GM21528 (cell line): Measurements from ENCODE around the gene ABI2.
A peak's percentile ranks its signal among the peaks of the same experiment; 100 is the strongest.
"Not testable (repeated sequence)": the region's sequence is repeated elsewhere in the genome, so short reads cannot be mapped to it uniquely, and the experiment has no call there.

Experiments
- ATAC-seq: cut with Tn5 transposase; IDR thresholded peaks from one replicate; pipeline ENCODE4 v1.9.1; 2021; ENCODE audit warnings: mild to moderate bottlenecking, moderate library complexity; ENCODE audit not compliant: unreplicated experiment, low FRiP score

The ABI2 gene

DNA sequence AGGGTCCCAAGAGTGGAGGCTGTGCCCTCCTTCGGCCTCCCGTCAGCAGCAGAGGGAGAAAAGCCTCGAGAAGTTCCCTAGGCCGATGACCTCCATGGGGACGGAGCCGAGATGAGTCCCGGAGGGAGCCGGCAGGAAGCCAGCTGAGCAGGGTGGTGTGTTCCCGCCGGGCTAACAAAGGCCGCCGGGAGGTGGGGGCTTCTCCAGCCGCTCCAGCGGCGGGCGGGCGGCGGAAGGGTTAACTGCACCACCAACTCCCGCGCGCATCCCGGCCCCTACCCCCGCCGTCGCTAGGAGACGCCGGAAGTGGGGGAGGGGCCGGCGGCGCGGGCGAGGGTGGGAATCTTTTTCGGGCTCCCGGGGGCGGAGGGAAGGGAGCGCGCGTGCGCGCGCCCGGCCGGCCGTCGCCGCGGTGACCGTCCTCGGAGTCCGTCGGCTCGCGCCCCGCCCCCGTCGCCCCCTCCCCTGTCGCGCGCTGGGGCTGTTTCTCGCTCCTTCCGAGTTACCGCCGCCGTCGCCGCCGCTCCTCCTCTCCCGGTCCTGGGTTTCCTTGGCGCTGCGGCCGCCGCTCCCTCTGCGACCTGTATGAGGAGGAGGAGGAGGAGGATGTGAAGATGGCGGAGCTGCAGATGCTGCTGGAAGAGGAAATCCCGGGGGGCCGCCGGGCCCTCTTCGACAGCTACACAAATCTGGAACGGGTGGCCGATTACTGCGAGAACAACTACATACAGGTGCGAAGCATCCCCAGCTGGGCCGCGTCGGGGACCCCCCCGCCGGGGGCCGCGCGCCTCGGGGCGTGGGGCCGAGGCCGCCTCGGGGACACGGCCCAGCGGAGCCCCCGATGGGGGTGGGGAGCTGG is at the start of gene ABI2:
Gene ABI2, plus strand, starts transcription at position 494 of the 859 bp plus-strand sequence. Its CDS starts 121 bp downstream, at position 615.
- ATAC-seq = peak; percentile 63

DNA sequence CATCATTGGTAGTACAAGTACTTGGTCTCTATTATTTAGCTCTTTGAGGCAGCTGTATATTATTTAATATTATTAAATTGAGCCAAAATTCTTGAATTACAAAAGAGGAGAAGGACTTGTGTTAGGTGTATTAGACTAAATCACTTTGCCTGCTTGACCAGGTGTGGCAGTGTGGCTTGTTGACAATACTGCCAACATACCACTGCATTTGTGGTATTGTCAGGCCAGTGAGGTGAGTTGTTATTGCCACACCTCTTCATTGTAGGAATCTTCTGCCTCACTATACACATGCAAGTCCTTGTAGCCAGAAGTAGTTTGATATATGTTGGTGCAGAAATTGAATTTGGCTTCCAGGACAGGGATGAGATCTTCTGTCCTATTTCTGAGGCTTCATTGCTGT is 48.9 kb upstream of the ABI2 start:
- ATAC-seq = no peak

DNA sequence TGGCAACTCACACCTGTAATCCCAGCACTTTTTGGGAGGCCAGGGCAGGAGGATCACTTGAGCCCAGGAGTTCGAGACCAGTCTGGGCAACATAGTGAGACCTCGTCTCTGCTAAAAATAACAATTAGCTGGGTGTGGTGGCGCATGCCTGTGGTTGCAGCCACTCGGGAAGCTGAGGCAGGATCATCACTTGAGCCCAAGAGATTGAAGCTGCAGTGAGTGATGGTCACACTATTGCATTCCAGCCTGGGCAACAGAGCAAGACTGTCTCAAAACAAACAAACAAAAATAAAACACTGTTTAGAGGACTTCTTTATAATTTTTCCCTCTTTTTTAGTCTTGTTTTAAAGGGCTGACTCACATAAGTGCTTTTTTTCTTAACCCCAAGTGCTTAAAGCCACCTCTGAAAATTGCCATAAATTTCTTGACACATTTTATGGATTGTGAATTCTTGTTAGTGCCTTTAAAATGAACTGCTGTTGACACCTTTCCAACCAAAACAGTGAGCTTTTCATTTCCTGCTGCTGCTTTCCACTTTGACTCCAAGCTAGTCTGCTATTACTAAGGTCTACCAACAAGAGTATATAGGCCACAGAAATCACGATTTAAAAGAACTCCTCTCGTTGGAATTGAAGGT is 47.6 kb upstream of the ABI2 start:
- no peak for ATAC-seq

DNA sequence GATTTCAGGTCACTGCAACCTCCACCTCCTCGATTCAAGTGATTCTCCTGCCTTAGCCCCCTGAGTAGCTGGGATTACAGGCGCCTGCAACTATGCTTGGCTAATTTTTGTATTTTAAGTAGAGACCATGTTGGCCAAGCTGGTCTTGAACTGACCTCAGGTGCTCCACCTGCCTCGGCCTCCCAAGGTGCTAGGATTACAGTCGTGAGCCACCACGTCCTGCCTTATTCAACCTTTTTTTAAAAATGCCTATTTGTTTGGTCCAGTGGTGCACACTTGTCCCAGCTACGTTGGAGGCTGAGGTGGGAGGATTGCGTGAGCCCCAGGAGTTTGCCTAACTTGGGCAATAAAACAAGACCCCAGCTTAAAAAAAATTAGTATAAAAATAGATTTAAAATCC is 46.1 kb upstream of the ABI2 start:
- ATAC-seq = no peak

DNA sequence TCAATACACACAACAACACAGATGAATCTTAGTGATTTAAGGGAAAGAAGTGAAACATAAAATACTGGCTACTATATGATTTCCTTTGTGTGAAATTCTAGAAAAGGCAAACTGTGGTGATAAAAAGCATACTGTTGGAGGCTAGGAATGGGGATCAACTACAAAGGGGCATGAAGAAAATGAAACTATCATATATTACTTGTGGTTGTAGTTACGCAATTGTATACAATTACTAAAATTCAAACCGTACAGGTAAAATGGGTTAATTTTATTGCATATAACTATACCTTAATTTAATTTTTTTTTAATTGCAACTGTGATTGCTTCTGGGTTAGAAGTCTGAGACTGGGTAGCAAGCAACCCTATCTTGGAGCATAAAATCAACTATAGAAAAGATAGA is 41.7 kb upstream of the ABI2 start:
- ATAC-seq = no peak

DNA sequence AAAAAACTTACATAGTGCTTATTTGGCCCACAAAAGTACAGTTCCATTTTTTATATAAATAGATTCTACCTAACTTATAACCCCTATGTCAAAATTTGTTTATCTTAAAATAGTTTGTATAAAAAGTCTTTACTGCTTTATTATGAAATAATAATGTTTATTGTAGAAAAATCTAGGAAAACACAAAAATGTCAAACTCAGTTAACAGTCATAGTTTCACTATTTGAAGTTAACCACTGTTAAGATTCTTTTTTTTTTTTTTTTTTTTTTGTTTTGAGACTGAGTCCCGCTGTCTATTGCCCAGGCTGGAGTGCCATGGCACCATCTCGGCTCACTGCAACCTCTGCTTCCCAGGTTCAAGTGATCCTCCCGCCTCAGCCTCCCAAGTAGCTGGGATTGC is 26.5 kb upstream of the ABI2 start:
- no peak for ATAC-seq

DNA sequence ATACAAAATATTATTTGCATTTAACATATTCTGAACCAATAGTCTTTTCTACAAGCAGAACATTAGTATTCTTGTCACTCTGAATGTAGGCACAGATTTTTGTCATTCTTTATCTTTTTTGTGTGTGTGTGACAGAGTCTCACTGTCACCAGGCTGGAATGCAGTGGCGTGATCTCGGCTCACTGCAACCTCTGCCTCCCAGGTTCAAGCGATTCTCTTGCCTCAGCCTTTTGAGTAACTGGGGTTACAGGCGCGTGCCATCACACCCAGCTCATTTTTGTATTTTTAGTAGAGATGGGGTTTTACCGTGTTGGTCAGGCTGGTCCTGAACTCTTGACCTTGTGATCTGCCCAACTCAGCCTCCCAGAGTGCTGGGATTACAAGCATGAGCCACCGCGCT is 25.6 kb upstream of the ABI2 start:
- not testable (repeated sequence) for ATAC-seq

DNA sequence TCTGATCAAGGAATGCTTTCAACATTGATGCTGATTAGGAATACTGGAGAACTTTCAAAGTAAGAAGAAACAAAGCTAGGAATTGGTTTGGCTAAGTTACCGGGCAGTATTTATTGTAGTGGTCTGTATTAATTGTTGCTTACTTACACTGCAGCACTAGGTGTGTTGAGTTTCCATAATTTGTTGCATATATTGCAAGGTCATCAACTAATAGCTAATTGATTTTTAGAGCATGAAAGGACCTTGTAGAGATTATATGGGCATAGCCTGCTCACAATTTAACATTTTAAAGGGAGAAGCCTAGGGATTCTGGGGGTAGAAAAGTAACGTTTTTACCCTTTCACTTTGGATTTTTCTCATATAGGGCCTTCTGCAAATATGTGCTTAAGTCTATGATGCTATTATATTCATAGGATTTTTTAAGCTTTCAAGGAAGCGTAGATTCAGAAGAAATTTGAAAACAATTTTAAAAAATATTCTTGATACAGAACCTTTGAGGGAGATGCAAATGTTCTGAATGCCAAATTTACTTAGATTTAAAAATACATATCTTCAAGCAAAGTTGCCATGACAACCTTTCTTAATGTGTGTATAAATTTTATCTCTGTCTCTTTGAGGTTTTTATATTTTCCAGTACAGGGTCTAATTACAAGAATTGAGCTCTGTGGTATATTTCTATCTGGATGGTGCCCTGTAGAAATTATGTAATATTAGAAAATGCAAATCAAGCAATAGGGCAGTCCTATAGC is 17.3 kb upstream of the ABI2 start:
- no peak for ATAC-seq

DNA sequence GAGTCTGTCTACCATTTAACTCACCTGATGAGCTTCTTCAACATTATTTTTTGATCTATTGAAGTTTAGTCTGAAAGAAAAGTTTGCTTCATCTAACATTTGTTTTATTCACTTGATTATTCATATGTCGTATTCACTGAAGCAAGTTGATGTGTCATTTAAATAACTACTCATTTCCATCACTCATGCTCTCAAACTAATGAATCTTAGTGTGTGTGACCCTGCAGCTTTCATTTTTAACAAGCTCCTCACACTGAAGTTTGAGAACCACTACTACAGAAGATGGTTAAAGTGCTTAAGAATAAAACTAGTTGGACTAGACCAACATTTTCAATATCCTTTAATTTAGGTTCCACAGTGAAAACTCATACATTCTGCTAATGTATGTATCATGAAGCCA is 1.8 kb upstream of the ABI2 start:
- ATAC-seq = no peak

DNA sequence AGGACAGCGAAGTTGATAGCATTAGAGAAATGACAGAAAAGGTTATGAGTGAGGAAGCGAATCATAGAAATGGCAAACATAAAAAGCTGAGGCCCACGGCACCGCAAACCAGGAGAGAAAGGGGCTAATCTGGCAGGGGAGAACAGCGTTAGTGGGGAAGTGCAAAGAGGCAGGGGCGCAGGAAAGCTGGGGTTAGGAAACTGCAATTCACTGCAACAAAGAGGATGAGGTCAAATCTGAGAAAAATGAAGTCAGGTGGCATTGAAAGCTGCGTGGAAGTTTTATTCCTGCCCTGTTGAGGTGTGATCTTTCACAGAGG is 653 bp upstream of the ABI2 start:
- ATAC-seq = peak; percentile 6

DNA sequence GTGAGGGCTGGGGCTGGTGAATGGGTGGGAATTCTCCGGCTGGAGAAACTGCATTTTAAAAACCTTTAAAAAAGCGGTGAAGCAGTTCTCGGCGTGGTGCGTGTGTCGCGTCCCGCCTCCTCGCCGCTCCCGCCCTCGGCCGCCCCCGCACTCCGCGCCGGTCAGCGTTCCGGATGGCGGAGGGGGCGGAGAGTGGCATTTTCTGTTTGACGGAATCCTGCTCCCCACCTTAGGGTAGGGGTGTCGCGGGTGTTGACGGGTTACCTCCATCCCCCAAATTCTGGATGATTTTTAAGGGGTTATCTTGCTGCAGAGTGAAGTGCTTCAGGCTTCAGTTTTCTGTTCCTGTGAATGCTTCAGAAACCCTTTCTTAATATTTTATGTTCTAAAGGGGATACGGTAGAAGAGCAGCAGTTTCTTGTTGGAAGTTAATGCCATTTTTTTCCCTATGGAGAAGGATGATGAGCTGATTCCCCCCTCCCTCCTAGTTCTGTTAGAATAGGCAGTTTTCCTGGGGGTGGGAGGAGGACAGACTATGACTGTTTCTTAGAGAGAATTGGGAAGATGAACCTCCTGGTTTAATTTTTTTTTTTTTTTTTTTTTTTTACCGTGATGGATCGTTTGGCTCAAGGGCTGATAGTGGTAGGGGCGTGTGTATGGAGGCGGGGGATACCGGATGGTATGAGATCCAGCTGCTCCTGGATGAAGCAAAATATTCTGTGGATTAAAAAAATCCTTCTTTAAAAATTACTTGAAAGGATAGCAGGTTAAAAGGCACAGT is 756 bp downstream of the ABI2 start:
- ATAC-seq = peak; percentile 56

DNA sequence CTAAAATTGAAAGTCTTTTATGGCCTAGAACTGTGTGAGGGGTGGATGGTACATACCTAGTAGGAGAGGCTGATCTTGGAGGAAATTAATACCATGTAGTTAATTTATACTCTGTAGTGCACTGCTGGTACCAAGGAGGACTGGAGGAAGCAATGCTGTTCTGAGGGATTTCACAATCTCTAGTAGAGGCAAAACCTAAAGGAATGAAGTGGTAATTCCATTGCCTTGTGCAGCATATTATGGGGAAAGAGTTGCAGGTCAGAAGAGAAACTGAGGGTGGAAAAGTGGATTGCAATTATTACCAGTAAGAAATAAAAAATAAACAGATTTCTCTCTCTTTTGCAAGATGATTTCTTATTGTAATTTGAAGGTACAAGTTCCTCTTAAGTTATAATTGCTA is 2.2 kb downstream of the ABI2 start:
- ATAC-seq = no peak

DNA sequence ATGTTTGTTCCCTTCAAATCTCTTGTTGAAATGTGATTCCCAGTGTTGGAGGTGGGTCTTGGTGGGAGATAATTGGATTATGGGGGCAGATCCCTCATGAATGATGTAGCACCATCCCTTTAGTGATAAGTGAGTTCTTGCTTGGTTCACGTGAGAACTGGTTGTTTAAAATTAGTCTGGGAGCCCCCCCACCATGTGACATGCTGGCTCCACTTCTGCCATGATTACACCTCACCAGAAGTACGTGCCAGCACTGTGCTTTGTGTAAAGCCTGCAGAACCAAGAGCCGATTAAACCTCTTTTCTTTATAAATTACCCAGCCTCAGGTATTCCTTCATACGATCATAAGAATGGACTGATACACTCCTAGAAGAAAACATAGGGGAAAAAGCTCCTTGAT is 10.1 kb downstream of the ABI2 start:
- no peak for ATAC-seq

DNA sequence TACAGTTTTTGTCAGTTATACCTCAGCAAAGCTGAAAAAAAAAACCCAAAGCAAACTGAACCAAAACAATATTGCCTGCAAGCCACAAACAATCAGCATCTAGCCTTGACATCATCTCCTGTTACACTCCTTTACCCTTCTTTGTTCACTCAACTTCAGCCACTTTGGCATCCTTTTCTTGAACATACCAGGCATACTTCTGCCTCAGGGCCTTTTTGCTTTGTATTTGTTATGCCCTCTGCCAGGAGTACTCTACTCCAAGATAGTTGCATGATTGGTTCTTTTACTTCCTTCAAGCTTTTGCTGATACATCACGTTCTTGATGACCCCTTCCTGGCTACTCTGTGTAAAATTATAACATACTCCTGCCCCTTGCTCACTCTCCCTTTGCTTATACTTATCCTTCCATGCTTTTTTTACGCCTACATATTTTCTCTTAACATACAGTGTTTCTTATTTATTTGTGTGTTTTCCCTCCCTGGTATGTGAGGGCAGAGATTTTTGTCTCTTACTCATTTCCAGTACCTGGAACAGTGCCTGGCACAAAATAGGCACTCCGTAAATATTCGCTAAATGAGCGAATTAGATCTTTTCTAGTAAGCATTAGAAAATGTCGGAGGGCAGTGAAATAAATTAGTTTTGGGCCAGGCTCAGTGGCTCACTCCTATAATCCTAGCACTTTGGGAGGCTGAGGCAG is 12.7 kb downstream of the ABI2 start:
- no peak for ATAC-seq

DNA sequence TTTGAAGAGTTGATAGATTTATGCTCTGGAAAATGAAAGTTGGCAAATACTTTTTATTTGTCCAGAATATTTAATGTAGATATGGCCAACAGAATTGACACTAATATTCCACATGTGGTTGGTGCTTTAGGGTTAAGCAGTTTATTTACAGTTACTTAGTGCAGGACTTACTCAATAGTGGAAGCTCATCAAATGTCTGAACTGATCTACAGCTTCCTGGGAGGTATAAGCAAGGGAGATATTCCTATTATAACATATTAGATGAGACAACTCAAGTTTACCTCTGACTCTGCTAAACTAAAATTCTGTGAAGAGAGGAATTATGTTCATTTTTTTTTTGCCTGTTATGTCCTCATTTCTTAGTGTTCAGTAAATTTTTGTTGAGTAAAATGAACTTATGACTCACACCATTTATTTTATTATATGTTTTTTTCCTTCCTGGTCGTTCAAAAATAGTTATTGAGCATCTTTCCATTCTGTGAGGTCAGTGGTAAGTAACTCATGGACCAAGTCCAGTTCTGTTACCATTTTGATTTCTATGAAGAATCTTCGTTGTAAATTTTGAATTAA is 13.6 kb downstream of the ABI2 start:
- no peak for ATAC-seq

DNA sequence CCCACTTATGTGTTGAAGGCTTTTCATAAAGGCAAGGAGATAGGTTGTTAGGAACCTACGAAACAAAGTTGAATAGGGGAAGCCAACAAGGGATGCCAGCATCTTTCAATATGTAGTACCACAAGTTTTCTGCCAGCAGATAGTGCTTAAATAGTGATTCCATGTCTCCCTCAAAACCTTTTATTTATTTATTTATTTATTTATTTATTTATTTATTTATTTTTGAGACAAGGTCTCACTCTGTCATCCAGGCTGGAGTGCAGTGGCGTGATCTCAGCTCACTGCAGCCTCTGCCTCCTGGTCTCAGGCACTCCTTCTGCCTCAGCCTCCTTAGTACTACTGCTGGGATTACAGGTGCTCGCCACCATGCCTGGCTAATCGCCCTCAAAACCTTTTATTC is 14.2 kb downstream of the ABI2 start:
- not testable (repeated sequence) for ATAC-seq

DNA sequence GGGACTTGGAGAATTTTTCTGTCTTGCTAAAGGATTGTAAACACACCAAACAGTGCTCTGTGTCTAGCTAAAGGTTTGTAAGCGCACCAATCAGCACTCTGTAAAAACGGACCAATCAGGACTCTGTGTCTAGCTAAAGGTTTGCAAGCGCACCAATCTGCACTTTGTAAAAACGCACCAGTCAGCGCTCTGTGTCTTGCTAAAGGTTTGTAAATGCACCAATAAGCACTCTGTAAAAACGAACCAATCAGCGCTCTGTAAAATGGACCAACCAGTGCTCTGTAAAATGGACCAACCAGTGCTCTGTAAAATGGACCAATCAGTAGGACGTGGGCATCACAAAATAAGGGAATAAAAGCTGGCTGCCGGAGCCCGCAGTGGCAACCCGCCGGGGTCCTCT is 16.5 kb downstream of the ABI2 start:
- ATAC-seq = no peak

DNA sequence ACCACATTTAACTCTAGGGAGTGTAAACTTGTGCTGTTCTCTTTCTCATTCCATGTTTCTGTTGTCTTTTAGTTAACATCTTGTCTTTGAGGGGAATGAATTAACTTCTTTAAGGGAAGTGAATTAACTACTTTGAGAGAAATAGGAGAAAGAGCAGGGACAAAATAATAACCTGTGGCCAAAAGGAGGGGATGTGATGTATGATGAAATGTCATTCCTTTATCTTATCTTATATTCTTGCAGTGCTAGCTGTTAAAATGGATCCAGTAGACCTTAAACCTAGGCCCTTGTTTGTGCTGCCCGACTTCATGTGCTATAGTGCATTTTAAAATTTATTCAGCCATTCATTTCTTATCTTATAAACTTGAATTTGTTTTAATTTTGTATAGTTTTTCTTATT is 18.4 kb downstream of the ABI2 start:
- no peak for ATAC-seq

DNA sequence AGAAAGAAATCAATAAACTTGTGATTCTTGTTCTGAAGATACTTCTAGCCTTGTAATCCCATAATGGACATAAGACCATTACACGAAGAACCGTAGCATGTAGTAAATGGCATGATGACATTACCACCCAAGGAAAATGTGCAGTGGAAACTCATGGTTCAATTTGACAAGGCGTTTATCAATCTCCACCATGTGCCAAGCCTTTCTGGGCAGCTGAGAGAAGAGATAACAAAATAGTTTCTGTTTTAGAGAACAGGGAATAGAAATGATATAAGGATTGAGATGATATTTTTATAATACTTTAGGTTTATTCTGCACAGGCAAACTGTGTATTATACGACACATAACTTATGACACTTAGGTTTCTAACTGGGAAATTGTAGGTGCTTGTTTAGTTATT is 19.2 kb downstream of the ABI2 start:
- ATAC-seq = no peak
